H9 (cell line): ENCODE results near the gene PTGR1. TPM values are rescaled to one million over a fixed set of nuclear protein-coding genes. Genes with fewer than 3 reads are reported as not detected.

ENCODE experiments used
- DNase-seq: peaks from one replicate; pipeline ENCODE4 v3.0.0-alpha.2; 2017
- H2AFZ ChIP-seq: one replicate; pipeline ENCODE4 v1.6.1; 2013; ENCODE audit warnings: mild to moderate bottlenecking, low read length, control low read depth, moderate library complexity
- H2AK5ac ChIP-seq: 2 replicates; pipeline ENCODE4 v1.6.1; 2013; ENCODE audit warnings: low read length, control low read depth, mixed read lengths; ENCODE audit not compliant: insufficient read length
- H2BK120ac ChIP-seq: one replicate; pipeline ENCODE4 v1.6.1; 2013; ENCODE audit warnings: low read depth, mild to moderate bottlenecking, low read length, control low read depth, inconsistent platforms; ENCODE audit not compliant: poor library complexity, severe bottlenecking
- H2BK12ac ChIP-seq: 2 replicates; pipeline ENCODE4 v1.6.1; 2013; ENCODE audit warnings: low read length, control low read depth, mixed read lengths, low read depth; ENCODE audit not compliant: insufficient read length
- H2BK15ac ChIP-seq: 2 replicates; pipeline ENCODE4 v1.6.1; 2013; ENCODE audit warnings: low read depth, low read length, control low read depth
- H2BK20ac ChIP-seq: one replicate; pipeline ENCODE4 v1.6.1; 2013; ENCODE audit warnings: low read depth, mild to moderate bottlenecking, low read length, control low read depth, inconsistent platforms; ENCODE audit not compliant: poor library complexity, severe bottlenecking
- H2BK5ac ChIP-seq: 2 replicates; pipeline ENCODE4 v1.6.1; 2013; ENCODE audit warnings: low read length, control low read depth, mixed read lengths; ENCODE audit not compliant: insufficient read length
- H3K14ac ChIP-seq: 2 replicates; pipeline ENCODE4 v1.6.1; 2013; ENCODE audit warnings: low read length, control low read depth; ENCODE audit not compliant: insufficient read depth
- H3K18ac ChIP-seq: 2 replicates; pipeline ENCODE4 v1.6.1; 2013; ENCODE audit warnings: low read depth, mild to moderate bottlenecking, mixed read lengths, low read length, control low read depth; ENCODE audit not compliant: insufficient read length
- H3K23ac ChIP-seq: 2 replicates; pipeline ENCODE4 v1.6.1; 2013; ENCODE audit warnings: low read length, control low read depth, mixed read lengths, low read depth; ENCODE audit not compliant: insufficient read length
- H3K23me2 ChIP-seq: 2 replicates; pipeline ENCODE4 v1.6.1; 2013; ENCODE audit warnings: low read depth, mild to moderate bottlenecking, mixed read lengths, low read length, control low read depth; ENCODE audit not compliant: insufficient read length, poor library complexity, severe bottlenecking
- H3K27ac ChIP-seq: 2 replicates; pipeline ENCODE4 v1.5.1; 2013; ENCODE audit warnings: low read length, control low read depth, mixed read lengths, low read depth; ENCODE audit not compliant: insufficient read length
- H3K27me3 ChIP-seq: 2 replicates; pipeline ENCODE4 v1.6.1; 2013; ENCODE audit warnings: low read length, control low read depth, inconsistent platforms; ENCODE audit not compliant: insufficient read depth
- H3K4ac ChIP-seq: 2 replicates; pipeline ENCODE4 v1.6.1; 2013; ENCODE audit warnings: low read depth, mild to moderate bottlenecking, control low read depth, inconsistent platforms, low read length, moderate library complexity
- H3K4me1 ChIP-seq: 2 replicates; pipeline ENCODE4 v1.6.1; 2013; ENCODE audit warnings: low read length, control low read depth, inconsistent platforms; ENCODE audit not compliant: insufficient read depth
- H3K4me2 ChIP-seq: 2 replicates; pipeline ENCODE4 v1.6.1; 2013; ENCODE audit warnings: low read length, control low read depth, mixed read lengths; ENCODE audit not compliant: insufficient read length, insufficient read depth
- H3K56ac ChIP-seq: 2 replicates; pipeline ENCODE4 v1.6.1; 2013; ENCODE audit warnings: low read depth, mild to moderate bottlenecking, mixed read lengths, low read length, control low read depth; ENCODE audit not compliant: insufficient read length
- H3K79me1 ChIP-seq: 2 replicates; pipeline ENCODE4 v1.6.1; 2013; ENCODE audit warnings: low read depth, mild to moderate bottlenecking, moderate library complexity, low read length, control low read depth, inconsistent platforms; ENCODE audit not compliant: insufficient read depth, poor library complexity, severe bottlenecking
- H3K79me2 ChIP-seq: 2 replicates; pipeline ENCODE4 v1.6.1; 2013; ENCODE audit warnings: low read length, control low read depth, inconsistent platforms; ENCODE audit not compliant: insufficient read depth
- H3K9ac ChIP-seq: 2 replicates; pipeline ENCODE4 v1.6.1; 2013; ENCODE audit warnings: low read length, control low read depth, mixed read lengths; ENCODE audit not compliant: insufficient read length; ENCODE audit errors: extremely low read depth
- H3K9me3 ChIP-seq: one replicate; pipeline ENCODE4 v1.6.1; 2013; ENCODE audit warnings: low read depth, low read length, inconsistent platforms; ENCODE audit not compliant: control insufficient read depth
- H3T11ph ChIP-seq: one replicate; pipeline ENCODE4 v1.6.1; 2013; ENCODE audit warnings: mild to moderate bottlenecking, low read length, control low read depth, inconsistent platforms
- H4K20me1 ChIP-seq: one replicate; pipeline ENCODE4 v1.6.1; 2013; ENCODE audit not compliant: control insufficient read depth, insufficient read length, insufficient read depth
- H4K5ac ChIP-seq: 2 replicates; pipeline ENCODE4 v1.6.1; 2013; ENCODE audit warnings: low read depth, mild to moderate bottlenecking, mixed read lengths, low read length, control low read depth; ENCODE audit not compliant: insufficient read length
- H4K8ac ChIP-seq: replicated peaks from 2 replicates; pipeline ENCODE4 v1.6.1; 2013; ENCODE audit warnings: low read length, control low read depth, mixed read lengths, low read depth; ENCODE audit not compliant: insufficient read length
- H4K91ac ChIP-seq: 2 replicates; pipeline ENCODE4 v1.6.1; 2013; ENCODE audit warnings: low read depth, mild to moderate bottlenecking, moderate library complexity, mixed read lengths, low read length, control low read depth; ENCODE audit not compliant: insufficient read length
- H3K27ac Mint-ChIP-seq, 3 experiments: 2 replicates in 2 of 3; 3 replicates in 1 of 3; pipeline ENCODE4 v1.8.0; 2020 to 2021; ENCODE audit warnings: mixed read lengths in 3 of 3, mild to moderate bottlenecking in 1 of 3, moderate library complexity in 1 of 3
- H3K27me3 Mint-ChIP-seq: 2 replicates; pipeline ENCODE4 v1.8.0; 2021; ENCODE audit warnings: low read depth, mild to moderate bottlenecking, moderate library complexity, mixed read lengths
- H3K36me3 Mint-ChIP-seq, 3 experiments: 2 replicates in 2 of 3; 3 replicates in 1 of 3; pipeline ENCODE4 v1.8.0; 2020 to 2021; ENCODE audit warnings: low read depth in 3 of 3, mixed read lengths in 3 of 3; ENCODE audit not compliant: insufficient read depth in 1 of 3
- H3K4me1 Mint-ChIP-seq, 2 experiments: 2 replicates each; pipeline ENCODE4 v1.8.0; 2020; ENCODE audit warnings: mixed read lengths in 2 of 2
- H3K4me3 Mint-ChIP-seq, 2 experiments: 2 replicates in 1 of 2; 3 replicates in 1 of 2; pipeline ENCODE4 v1.8.0; 2020 to 2021; ENCODE audit warnings: mild to moderate bottlenecking in 2 of 2, mixed read lengths in 2 of 2, moderate library complexity in 1 of 2
- H3K9me3 Mint-ChIP-seq, 2 experiments: 2 replicates in 1 of 2; 3 replicates in 1 of 2; pipeline ENCODE4 v1.8.0; 2020; ENCODE audit warnings: mild to moderate bottlenecking in 2 of 2, mixed read lengths in 2 of 2, moderate library complexity in 1 of 2
- WGBS: extraction: QIAGEN DNeasy Blood & Tissue Kit; methylation state at CpG from one replicate; pipeline ENCODE4 v1.1.7; 2013; ENCODE audit warnings: missing lambda C conversion rate, low lambda C conversion rate, mixed read lengths; ENCODE audit not compliant: insufficient read length; ENCODE audit errors: extremely low coverage; 5-methylcytosine and 5-hydroxymethylcytosine counted together
- total RNA-seq: library from RNA; stranded (reverse); gene quantifications from 2 replicates; pipeline ENCODE4 v1.2.1, GENCODE V29; 2021
- TF ChIP-seq, protein P1 (sequence below): fragments of 200-600 bp; sonication (generic); conservative IDR thresholded peaks from 3 replicates; pipeline ENCODE4 v1.8.0; 2021; ENCODE audit warnings: antibody characterized with exemption, mild to moderate bottlenecking

The PTGR1 gene
- total RNA-seq, 1 experiment from 2014 or later: 45.2 TPM

DNA sequence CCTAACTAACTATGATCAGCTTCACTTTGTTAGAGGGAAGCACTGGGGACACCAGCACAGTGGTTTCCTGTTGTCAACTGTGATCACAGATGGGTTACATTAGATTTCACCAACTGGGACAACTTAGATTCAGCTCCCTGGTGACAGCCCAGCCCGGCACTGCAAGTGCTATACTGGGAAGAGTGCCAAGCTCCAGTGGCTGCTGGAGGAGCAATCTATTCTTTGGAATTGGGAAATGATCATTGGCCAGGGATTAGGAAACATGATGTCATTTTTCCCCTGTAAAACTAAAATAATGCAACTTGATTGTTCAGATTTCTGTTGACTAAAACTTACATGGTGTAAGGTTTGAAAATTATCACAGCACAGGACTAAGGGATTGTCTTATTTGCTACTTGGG lies 33.2 kb downstream of the PTGR1 start:
- H3K27ac Mint-ChIP-seq: no peak overlapping the region
- H3K27me3 Mint-ChIP-seq: no peaks in the 10 kb centered on the region; the same call in 1 of the 2 replicates
- Histone ChIP-seq H3K18ac (no peak overlapping the region), H3K4me2 (no peak overlapping the region), H2BK120ac (no peak overlapping the region), H2BK15ac (no peak overlapping the region), H3K4ac (no peak overlapping the region), H4K20me1 (no peaks in the 10 kb centered on the region), H3K79me2 (no peaks in the 10 kb centered on the region), H3K9ac (no peak overlapping the region), H3K27ac (no peak overlapping the region), H2BK5ac (no peak overlapping the region), H3K79me1 (no peaks in the 10 kb centered on the region), H4K5ac (no peak overlapping the region), H3T11ph (no peak overlapping the region), H3K9me3 (peaks cover 10% of the 10 kb centered on the region), H2AK5ac (no peak overlapping the region), H3K4me1 (no peaks in the 10 kb centered on the region), H3K14ac (no peak overlapping the region), H2BK20ac (no peak overlapping the region), H2BK12ac (no peak overlapping the region), H3K23me2 (no peaks in the 10 kb centered on the region), H3K23ac (no peak overlapping the region), H3K56ac (no peak overlapping the region), H4K8ac (no peak overlapping the region), H2AFZ (no peak overlapping the region), H3K27me3 (no peaks in the 10 kb centered on the region), H4K91ac (no peak overlapping the region)
- WGBS: no CpG with 5 or more reads among the region's 1 CpG
- no peak overlapping the region for H3K4me3 Mint-ChIP-seq
- H3K9me3 Mint-ChIP-seq: peaks cover 26 to 32% of the 10 kb centered on the region in 2 experiments
- H3K36me3 Mint-ChIP-seq: peaks cover 52 to 78% (median 76%) of the 10 kb centered on the region in 3 experiments
- no peaks in the 10 kb centered on the region for H3K4me1 Mint-ChIP-seq
- DNase-seq: no peak
- TF ChIP-seq, protein P1, sequence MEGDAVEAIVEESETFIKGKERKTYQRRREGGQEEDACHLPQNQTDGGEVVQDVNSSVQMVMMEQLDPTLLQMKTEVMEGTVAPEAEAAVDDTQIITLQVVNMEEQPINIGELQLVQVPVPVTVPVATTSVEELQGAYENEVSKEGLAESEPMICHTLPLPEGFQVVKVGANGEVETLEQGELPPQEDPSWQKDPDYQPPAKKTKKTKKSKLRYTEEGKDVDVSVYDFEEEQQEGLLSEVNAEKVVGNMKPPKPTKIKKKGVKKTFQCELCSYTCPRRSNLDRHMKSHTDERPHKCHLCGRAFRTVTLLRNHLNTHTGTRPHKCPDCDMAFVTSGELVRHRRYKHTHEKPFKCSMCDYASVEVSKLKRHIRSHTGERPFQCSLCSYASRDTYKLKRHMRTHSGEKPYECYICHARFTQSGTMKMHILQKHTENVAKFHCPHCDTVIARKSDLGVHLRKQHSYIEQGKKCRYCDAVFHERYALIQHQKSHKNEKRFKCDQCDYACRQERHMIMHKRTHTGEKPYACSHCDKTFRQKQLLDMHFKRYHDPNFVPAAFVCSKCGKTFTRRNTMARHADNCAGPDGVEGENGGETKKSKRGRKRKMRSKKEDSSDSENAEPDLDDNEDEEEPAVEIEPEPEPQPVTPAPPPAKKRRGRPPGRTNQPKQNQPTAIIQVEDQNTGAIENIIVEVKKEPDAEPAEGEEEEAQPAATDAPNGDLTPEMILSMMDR: no peak
